GM04504 (cell line): Measurements from ENCODE around the gene CDKAL1.
"Not testable (repeated sequence)": the region's sequence is repeated elsewhere in the genome, so short reads cannot be mapped to it uniquely, and the experiment has no call there.

ENCODE experiments used
- DNase-seq: peaks from one replicate; pipeline ENCODE4 v3.0.0-alpha.2; 2012; ENCODE audit warnings: low read depth

Gene CDKAL1

DNA sequence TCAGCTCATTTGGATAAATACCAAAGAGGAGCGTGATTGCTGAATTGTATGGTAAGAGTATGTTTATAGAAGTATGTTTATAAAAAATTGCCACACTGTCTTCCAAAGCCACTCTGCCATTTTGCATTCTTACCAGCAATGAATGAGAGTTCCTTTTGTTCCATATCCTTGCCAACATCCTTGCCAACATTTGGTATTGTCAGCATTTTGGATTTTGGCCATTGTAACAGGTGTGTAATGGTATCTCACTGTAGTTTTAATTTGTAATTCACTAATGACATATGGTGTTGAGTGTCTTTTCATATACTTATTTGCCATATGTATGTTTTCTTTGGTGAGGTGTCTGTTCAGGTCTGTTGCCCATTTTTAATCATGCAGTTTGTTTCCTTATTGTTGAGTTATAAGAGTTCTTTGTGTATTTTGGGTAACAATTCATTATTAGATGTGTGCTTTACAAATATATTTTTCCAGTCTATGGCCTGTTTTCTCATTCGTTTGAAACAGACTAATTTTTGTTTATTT, 539.1 kb downstream of the CDKAL1 start:
- DNase-seq = no peak

- DNase-seq = no peak
These were observed 540.2 kb downstream of the CDKAL1 start for GRCh38 chr6:21074484-21074883.

DNA sequence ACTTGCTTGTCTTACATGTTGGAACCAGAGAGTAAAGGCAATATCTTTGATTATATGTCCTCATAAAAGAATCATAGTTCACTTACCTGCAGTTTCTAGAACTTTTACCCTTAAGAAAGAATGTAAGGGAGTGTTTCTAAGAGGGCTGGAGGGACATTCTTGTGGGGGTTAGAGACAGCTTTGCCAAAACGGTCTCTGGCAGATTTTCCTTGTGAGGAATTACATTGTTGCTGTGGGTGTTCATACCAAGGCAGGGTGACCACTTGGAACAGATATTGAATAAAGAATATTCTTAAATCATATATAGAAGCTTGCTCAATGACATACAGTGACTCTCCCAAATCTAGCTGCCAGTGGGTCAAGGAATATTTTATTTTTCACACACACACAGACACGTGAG, 541.7 kb downstream of the CDKAL1 start:
- DNase-seq = no peak

- DNase-seq = no peak
These were observed 544.2 kb downstream of the CDKAL1 start for GRCh38 chr6:21078497-21078896.

GRCh38 chr6:21079468-21080048, 545.3 kb downstream of the CDKAL1 start:
- no peak for DNase-seq

DNA sequence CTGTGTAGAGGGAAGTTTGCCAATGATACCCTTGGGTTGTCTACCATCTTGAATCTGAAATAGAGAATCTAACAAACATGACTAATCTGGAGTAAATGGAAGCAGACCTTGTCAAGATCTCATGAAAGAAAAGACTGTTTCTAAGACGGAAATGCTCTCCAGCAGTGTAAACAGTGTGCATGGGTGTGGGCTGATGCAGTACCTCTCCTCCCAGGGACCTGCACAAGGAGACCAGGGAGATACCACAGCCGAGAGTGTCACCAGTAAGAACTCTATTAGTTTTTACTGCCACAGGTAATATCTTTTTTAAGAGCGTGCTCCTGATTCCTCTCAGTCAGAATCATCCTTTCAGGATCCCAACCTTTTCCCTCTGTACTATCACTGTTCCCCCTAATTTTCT, 546.0 kb downstream of the CDKAL1 start:
- DNase-seq = no peak

DNA sequence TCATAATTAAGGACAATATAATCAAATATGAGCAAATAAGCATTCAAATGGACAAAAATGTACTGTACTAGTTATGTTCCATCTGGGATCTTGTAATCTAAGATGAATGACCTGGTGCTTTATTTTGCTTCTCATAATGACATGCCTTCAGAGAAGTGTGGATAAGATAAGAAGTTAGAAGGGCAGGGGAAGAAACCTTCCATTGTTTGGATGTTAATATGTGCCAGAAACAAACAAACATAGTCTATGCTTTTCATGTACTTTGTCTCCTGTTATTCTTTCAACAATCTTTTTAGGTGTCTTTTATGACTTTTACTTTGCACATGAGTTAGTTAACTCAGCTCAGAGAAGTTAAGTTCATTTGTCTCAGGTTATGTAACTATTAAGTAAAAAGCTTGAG, 547.8 kb downstream of the CDKAL1 start:
- no peak for DNase-seq

- no peak for DNase-seq
These were observed 549.5 kb downstream of the CDKAL1 start for GRCh38 chr6:21083708-21084107.

DNA sequence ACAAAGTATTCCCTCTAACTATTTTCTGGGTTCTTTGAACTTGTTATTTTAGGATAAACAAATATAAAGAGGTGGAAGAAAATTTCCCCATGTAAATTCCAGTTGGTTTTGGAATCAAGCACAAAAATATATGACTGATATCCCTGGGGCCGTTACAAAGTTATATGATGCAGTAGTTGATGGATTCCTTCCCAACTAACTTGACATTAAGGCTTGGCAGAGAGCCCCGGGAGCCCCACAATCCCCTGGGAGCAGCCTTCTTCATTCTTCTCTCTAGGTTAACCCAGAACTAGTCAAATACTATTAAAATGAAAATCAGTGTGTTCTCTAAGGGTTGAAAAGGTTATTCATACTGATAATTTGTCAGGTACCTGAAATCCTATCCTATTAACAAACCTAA, 550.4 kb downstream of the CDKAL1 start:
- DNase-seq = no peak

- DNase-seq = no peak
These were observed 551.0 kb downstream of the CDKAL1 start for GRCh38 chr6:21085211-21085610.

- no peak for DNase-seq
These were observed 551.4 kb downstream of the CDKAL1 start for GRCh38 chr6:21085643-21086042.

- DNase-seq = no peak
These were observed 552.9 kb downstream of the CDKAL1 start for GRCh38 chr6:21087188-21087587.

DNA sequence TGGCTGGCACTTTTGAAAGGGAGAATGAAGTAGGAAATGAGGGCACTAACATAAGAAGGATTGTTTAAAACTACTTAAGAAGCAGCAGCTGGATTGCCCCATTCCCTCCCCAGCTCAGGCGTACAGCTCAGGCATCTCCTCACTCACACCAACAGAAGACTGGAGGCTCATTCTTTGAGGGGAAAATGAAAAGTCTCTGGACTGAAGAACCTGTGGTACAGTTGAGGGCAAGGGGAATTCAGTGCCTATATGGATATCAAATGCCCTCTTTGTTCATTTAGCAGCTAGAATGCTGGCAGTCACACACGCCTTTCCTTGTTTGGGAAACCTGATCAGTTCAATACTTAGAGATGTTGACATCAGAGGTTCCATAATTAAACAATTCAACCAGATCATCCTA, 557.2 kb downstream of the CDKAL1 start:
- DNase-seq = no peak

DNA sequence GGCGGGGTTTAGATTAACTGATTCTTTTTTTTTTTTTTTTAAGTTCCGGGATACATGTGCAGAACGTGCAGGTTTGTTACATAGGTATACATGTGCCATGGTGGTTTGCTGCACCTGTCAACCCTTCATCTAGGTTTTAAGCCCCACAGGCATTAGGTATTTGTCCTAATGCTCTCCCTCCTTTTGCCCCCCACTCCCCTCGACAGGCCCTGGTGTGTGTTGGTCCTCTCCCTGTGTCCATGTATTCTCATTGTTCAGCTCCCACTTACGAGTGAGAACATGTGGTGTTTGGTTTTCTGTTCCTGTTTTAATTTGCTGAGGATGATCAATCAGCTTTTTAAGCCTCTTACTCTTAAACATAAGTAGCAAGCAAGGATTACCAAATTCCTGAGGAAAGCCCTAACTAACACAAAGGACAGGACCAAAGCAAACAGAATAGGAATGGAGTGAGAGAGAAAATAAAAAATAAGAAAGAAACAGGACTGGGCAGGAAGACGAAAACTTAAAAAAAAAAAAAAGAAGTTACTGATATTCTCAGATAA, 558.0 kb downstream of the CDKAL1 start:
- not testable (repeated sequence) for DNase-seq

DNA sequence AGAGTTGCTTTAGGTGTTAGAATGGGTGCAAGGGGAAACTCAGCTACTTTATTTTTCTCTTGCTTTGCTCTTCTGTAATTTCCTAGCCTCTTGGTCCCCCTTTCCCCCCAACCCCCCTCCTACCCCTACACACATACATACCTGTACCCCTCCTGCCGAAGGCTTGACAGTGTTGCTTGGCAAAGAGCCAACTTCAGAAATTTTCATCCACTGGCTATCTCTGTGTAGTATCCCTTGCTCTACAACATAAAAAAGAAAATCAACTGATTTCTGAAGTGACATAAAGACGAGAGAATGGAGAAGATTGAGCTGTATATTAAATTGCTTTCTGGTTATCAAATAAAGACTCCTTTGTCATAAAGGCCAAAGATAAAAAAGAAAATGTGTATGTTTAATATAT, 561.2 kb downstream of the CDKAL1 start:
- no peak for DNase-seq

DNA sequence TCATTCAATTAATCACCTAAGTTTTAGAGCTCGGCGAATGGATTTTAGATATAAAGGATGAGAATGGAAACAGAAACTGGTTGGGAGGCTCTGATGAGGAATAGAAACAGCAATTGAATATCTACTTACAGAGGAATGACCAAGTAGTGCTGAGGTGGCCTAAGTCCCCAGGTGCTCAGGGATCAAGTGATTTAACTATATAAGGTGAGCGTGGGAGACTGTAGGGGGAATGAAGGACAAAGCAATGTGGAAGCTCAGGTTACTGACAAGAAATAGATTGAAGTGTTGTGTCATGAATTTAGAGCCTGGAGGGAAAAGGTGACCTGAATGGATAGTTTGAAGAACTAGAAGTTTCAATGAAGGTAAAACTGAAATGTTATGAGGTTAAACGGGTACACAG, 563.9 kb downstream of the CDKAL1 start:
- no peak for DNase-seq

DNA sequence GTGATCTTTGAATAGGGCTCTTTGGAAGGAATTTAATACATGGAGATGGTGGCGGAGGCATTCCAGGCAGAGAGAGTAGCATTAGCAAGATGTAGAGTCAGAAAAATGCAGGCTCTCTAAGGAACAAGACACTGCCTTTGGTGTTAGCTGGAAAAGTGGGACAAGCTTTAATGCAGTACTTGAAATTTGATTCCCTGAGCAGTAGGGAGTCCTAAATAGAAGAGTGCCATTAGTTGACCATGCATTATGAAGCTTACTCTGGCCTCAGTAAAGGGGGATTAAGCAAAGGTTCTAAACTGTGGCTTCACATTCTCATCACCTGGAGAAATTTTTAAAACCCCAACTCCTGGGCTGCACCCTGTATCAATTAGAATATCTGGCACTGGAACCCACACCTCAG, 564.5 kb downstream of the CDKAL1 start:
- DNase-seq = no peak

- no peak for DNase-seq
These were observed 565.4 kb downstream of the CDKAL1 start for GRCh38 chr6:21099338-21100314.

GRCh38 chr6:21100991-21101390, 566.7 kb downstream of the CDKAL1 start:
- no peak for DNase-seq

- no peak for DNase-seq
These were observed 567.4 kb downstream of the CDKAL1 start for GRCh38 chr6:21101694-21102093.

- DNase-seq = no peak
These were observed 567.9 kb downstream of the CDKAL1 start for GRCh38 chr6:21102201-21102600.

- DNase-seq = no peak
These were observed 568.4 kb downstream of the CDKAL1 start for GRCh38 chr6:21102624-21103023.

- DNase-seq = no peak
These were observed 569.5 kb downstream of the CDKAL1 start for GRCh38 chr6:21103626-21104224.
